A549 (cell line): ENCODE results near the gene MRPL30. TPM values are rescaled to one million over a fixed set of nuclear protein-coding genes. Genes with fewer than 3 reads are reported as not detected.

Experiments
- polyA plus RNA-seq, 4 experiments: library from polyadenylated mRNA; depleted of rRNA in 3 of 4; stranded (reverse); fragments of >200 nt; fragmentation: RNase III in 1 of 4; extraction: RNeasy Plus Mini Kit Qiagen cat#74134 plus additional on column Dnase treatment in 1 of 4; gene quantifications; 2 replicates in 3 of 4; 3 replicates in 1 of 4; pipeline ENCODE4 v1.2.3, GENCODE V29; 2011 to 2017
- small RNA-seq, 6 experiments: library from RNA; depleted of rRNA; stranded (forward); fragments of <200 nt; gene quantifications; one replicate each; pipeline ENCODE3, GENCODE V24; 2012

MRPL30 gene
- polyA plus RNA-seq, 2 of the 4 experiments (the other 2 are of a cell fraction): 40.0 to 43.5 TPM

Small RNA genes lying within 50 kb of the gene (small RNA-seq; reads per million reads assigned to genes)
- gene AC092587.1: 0 reads per million in 6 experiments

Other genes starting within 250 kb of the MRPL30 start
- gene CRACDL, start 245.0 kb upstream of the MRPL30 start, polyA plus RNA-seq (2011; rRNA removed): 0.11 and 0.21 TPM in 2 replicates
- gene CRACDL, start 245.0 kb upstream of the MRPL30 start, polyA plus RNA-seq (2017; fragmentation: RNase III; extraction: RNeasy Plus Mini Kit Qiagen cat#74134 plus additional on column Dnase treatment): 0.36 to 0.51 TPM (median 0.45 TPM) in 3 replicates
- gene C2orf15, start 39.5 kb upstream of the MRPL30 start, polyA plus RNA-seq (2011; rRNA removed): 1.2 and 1.6 TPM in 2 replicates
- gene C2orf15, start 39.5 kb upstream of the MRPL30 start, polyA plus RNA-seq (2017; fragmentation: RNase III; extraction: RNeasy Plus Mini Kit Qiagen cat#74134 plus additional on column Dnase treatment): 0.80 to 1.4 TPM (median 1.3 TPM) in 3 replicates
- 3.7 and 4.3 TPM in 2 replicates for gene TSGA10, start 26.2 kb upstream of the MRPL30 start, polyA plus RNA-seq (2011; rRNA removed)
- 4.2 to 4.8 TPM (median 4.5 TPM) in 3 replicates for gene TSGA10, start 26.2 kb upstream of the MRPL30 start, polyA plus RNA-seq (2017; fragmentation: RNase III; extraction: RNeasy Plus Mini Kit Qiagen cat#74134 plus additional on column Dnase treatment)
- 10.0 and 10.9 TPM in 2 replicates for gene LIPT1, start 26.2 kb upstream of the MRPL30 start, polyA plus RNA-seq (2011; rRNA removed)
- gene LIPT1, start 26.2 kb upstream of the MRPL30 start, polyA plus RNA-seq (2017; fragmentation: RNase III; extraction: RNeasy Plus Mini Kit Qiagen cat#74134 plus additional on column Dnase treatment): 4.1 to 4.8 TPM (median 4.2 TPM) in 3 replicates
- 17.8 and 33.7 TPM in 2 replicates for gene MITD1, start 126 bp upstream of the MRPL30 start, polyA plus RNA-seq (2011; rRNA removed)
- 36.3 to 38.4 TPM (median 37.1 TPM) in 3 replicates for gene MITD1, start 126 bp upstream of the MRPL30 start, polyA plus RNA-seq (2017; fragmentation: RNase III; extraction: RNeasy Plus Mini Kit Qiagen cat#74134 plus additional on column Dnase treatment)
- gene LYG2, start 74.5 kb downstream of the MRPL30 start, polyA plus RNA-seq (2011; rRNA removed): not detected in 2 replicates
- not detected in 3 replicates for gene LYG2, start 74.5 kb downstream of the MRPL30 start, polyA plus RNA-seq (2017; fragmentation: RNase III; extraction: RNeasy Plus Mini Kit Qiagen cat#74134 plus additional on column Dnase treatment)
- gene LYG1, start 120.0 kb downstream of the MRPL30 start, polyA plus RNA-seq (2011; rRNA removed): 4.0 and 4.3 TPM in 2 replicates
- 2.4 to 3.2 TPM (median 2.9 TPM) in 3 replicates for gene LYG1, start 120.0 kb downstream of the MRPL30 start, polyA plus RNA-seq (2017; fragmentation: RNase III; extraction: RNeasy Plus Mini Kit Qiagen cat#74134 plus additional on column Dnase treatment)
- 53.3 and 65.6 TPM in 2 replicates for gene TXNDC9, start 155.1 kb downstream of the MRPL30 start, polyA plus RNA-seq (2011; rRNA removed)
- 36.7 to 37.2 TPM (median 36.7 TPM) in 3 replicates for gene TXNDC9, start 155.1 kb downstream of the MRPL30 start, polyA plus RNA-seq (2017; fragmentation: RNase III; extraction: RNeasy Plus Mini Kit Qiagen cat#74134 plus additional on column Dnase treatment)
- gene EIF5B, start 156.2 kb downstream of the MRPL30 start, polyA plus RNA-seq (2011; rRNA removed): 25.0 and 52.9 TPM in 2 replicates
- 75.4 to 81.5 TPM (median 75.7 TPM) in 3 replicates for gene EIF5B, start 156.2 kb downstream of the MRPL30 start, polyA plus RNA-seq (2017; fragmentation: RNase III; extraction: RNeasy Plus Mini Kit Qiagen cat#74134 plus additional on column Dnase treatment)